MM.1S (cell line): ENCODE measurements around the gene SF3A2.

Experiments
- DNase-seq: peaks from one replicate; pipeline ENCODE4 v3.0.0-alpha.2; 2015
- H2AFZ ChIP-seq: fragments of 300-600 bp; sonication (generic); 2 replicates; pipeline ENCODE4 v1.6.0; 2016; ENCODE audit warnings: antibody characterized with exemption, low read length
- H3F3A ChIP-seq: fragments of 300-600 bp; sonication (generic); 2 replicates; pipeline ENCODE4 v1.6.1; 2016; ENCODE audit warnings: mild to moderate bottlenecking, antibody characterized with exemption, low read length, moderate library complexity, mixed read lengths; ENCODE audit not compliant: insufficient read depth
- H3K27ac ChIP-seq: fragments of 300-600 bp; sonication (generic); 2 replicates; pipeline ENCODE4 v1.5.1; 2016; ENCODE audit warnings: mild to moderate bottlenecking, low read length
- H3K27me3 ChIP-seq: fragments of 300-600 bp; sonication (generic); replicated peaks from 2 replicates; pipeline ENCODE4 v1.6.0; 2016; ENCODE audit warnings: low read length; ENCODE audit not compliant: insufficient read depth
- H3K36me3 ChIP-seq: fragments of 300-600 bp; sonication (generic); replicated peaks from 2 replicates; pipeline ENCODE4 v1.6.1; 2016; ENCODE audit warnings: mild to moderate bottlenecking, low read length, mixed read lengths; ENCODE audit not compliant: insufficient read depth
- H3K4me1 ChIP-seq: fragments of 300-600 bp; sonication (generic); 2 replicates; pipeline ENCODE4 v1.6.1; 2016; ENCODE audit warnings: low read length, mixed read lengths
- H3K4me2 ChIP-seq: fragments of 300-600 bp; sonication (generic); 2 replicates; pipeline ENCODE4 v1.6.0; 2016; ENCODE audit warnings: low read depth, low read length
- H3K4me3 ChIP-seq: fragments of 300-600 bp; sonication (generic); 2 replicates; pipeline ENCODE4 v1.5.1; 2016; ENCODE audit warnings: low read length, mixed read lengths
- H3K79me2 ChIP-seq: fragments of 300-600 bp; sonication (generic); 2 replicates; pipeline ENCODE4 v1.6.1; 2016; ENCODE audit warnings: mixed run types, low read length, mixed read lengths
- H3K9ac ChIP-seq: fragments of 300-600 bp; sonication (generic); 2 replicates; pipeline ENCODE4 v1.6.1; 2016; ENCODE audit warnings: low read length, mixed read lengths
- H3K9me2 ChIP-seq: fragments of 300-600 bp; sonication (generic); replicated peaks from 2 replicates; pipeline ENCODE4 v1.6.1; 2016; ENCODE audit warnings: mild to moderate bottlenecking, low read length, mixed read lengths; ENCODE audit not compliant: insufficient read depth
- H3K9me3 ChIP-seq: fragments of 300-600 bp; sonication (generic); replicated peaks from 2 replicates; pipeline ENCODE4 v1.6.1; 2016; ENCODE audit warnings: mild to moderate bottlenecking, low read length, mixed read lengths; ENCODE audit not compliant: insufficient read depth
- H4K20me1 ChIP-seq: fragments of 300-600 bp; sonication (generic); 2 replicates; pipeline ENCODE4 v1.6.1; 2016; ENCODE audit warnings: mild to moderate bottlenecking, low read length, moderate library complexity, mixed read lengths; ENCODE audit not compliant: insufficient read depth
- CTCF ChIP-seq: fragments of 300-600 bp; sonication (generic); IDR thresholded peaks from 2 replicates; pipeline ENCODE4 v1.5.1; 2016; ENCODE audit warnings: antibody characterized with exemption, low read length, mixed read lengths
- EZH2 ChIP-seq: fragments of 300-600 bp; sonication (generic); optimal IDR thresholded peaks from 2 replicates; pipeline ENCODE3; 2017; ENCODE audit warnings: low read depth, mild to moderate bottlenecking, antibody characterized with exemption, low read length, mixed read lengths
- EZH2phosphoT487 ChIP-seq: fragments of 300-600 bp; sonication (generic); IDR thresholded peaks from 2 replicates; pipeline ENCODE4 v1.6.1; 2018; ENCODE audit warnings: antibody characterized with exemption, low read length

The SF3A2 gene

GRCh38 chr19:2224754-2225349 is 11.8 kb upstream of the SF3A2 start:
- no peak overlapping the region for H3K27ac ChIP-seq
- H3K27me3 ChIP-seq = no peaks in the 10 kb centered on the region
- TF ChIP-seq CTCF (no peak), EZH2phosphoT487 (no peak), EZH2 (no peak)
- H3K4me3 ChIP-seq = no peak overlapping the region
- no peaks in the 10 kb centered on the region for H3K9me3 ChIP-seq
- H4K20me1 ChIP-seq = no peaks in the 10 kb centered on the region
- peaks cover 51% of the 10 kb centered on the region for H3K79me2 ChIP-seq
- H3K4me1 ChIP-seq = no peaks in the 10 kb centered on the region
- no peak overlapping the region for H3K9ac ChIP-seq
- H3F3A ChIP-seq = peaks cover 2% of the 10 kb centered on the region
- H3K36me3 ChIP-seq = peaks cover 26% of the 10 kb centered on the region
- no peak overlapping the region for H2AFZ ChIP-seq
- H3K9me2 ChIP-seq = no peaks in the 10 kb centered on the region
- no peak overlapping the region for H3K4me2 ChIP-seq
- no peak for DNase-seq

GRCh38 chr19:2225415-2226050 is 11.1 kb upstream of the SF3A2 start:
- TF ChIP-seq EZH2 (no peak), EZH2phosphoT487 (no peak), CTCF (no peak)
- Histone ChIP-seq H3K79me2 (peaks cover 48% of the 10 kb centered on the region), H3K9me3 (no peaks in the 10 kb centered on the region), H3K4me2 (no peak overlapping the region), H3K4me3 (no peak overlapping the region), H3K9me2 (no peaks in the 10 kb centered on the region), H3K9ac (no peak overlapping the region), H3K4me1 (no peaks in the 10 kb centered on the region), H3F3A (peaks cover 9% of the 10 kb centered on the region), H2AFZ (no peak overlapping the region), H4K20me1 (no peaks in the 10 kb centered on the region), H3K27me3 (no peaks in the 10 kb centered on the region), H3K27ac (no peak overlapping the region), H3K36me3 (peaks cover 24% of the 10 kb centered on the region)
- no peak for DNase-seq

GRCh38 chr19:2226051-2226839 is 10.4 kb upstream of the SF3A2 start:
- Histone ChIP-seq H3K4me1 (no peaks in the 10 kb centered on the region), H3K36me3 (peaks cover 22% of the 10 kb centered on the region), H3K4me2 (no peak overlapping the region)

More at GRCh38 chr19:2226051-2226839, 10.4 kb upstream of the SF3A2 start:
- H3K27me3 ChIP-seq = no peaks in the 10 kb centered on the region
- H3K4me3 ChIP-seq = no peak overlapping the region
- no peak overlapping the region for H3K9ac ChIP-seq
- no peak overlapping the region for H2AFZ ChIP-seq
- TF ChIP-seq EZH2 (no peak), EZH2phosphoT487 (no peak), CTCF (no peak)
- no peaks in the 10 kb centered on the region for H3K9me2 ChIP-seq
- peaks cover 52% of the 10 kb centered on the region for H3K79me2 ChIP-seq
- no peaks in the 10 kb centered on the region for H3K9me3 ChIP-seq
- 0 out of 2 replicates have a peak, but pooled peaks cover under 1% of the 10 kb centered on the region for H4K20me1 ChIP-seq
- no peak overlapping the region for H3K27ac ChIP-seq
- H3F3A ChIP-seq = peaks cover 15% of the 10 kb centered on the region
- DNase-seq = no peak
